Bronchial smooth muscle cell (primary cell): ENCODE data around the gene COPS9. TPM values are rescaled to one million over a fixed set of nuclear protein-coding genes. Genes with fewer than 3 reads are reported as not detected.

Experiments
- total RNA-seq: library from RNA; depleted of rRNA; stranded (reverse); fragments of >200 nt; gene quantifications from 2 replicates; pipeline ENCODE4 v1.2.1, GENCODE V29; 2014

Gene COPS9
- 150 and 151 TPM in 2 replicates for total RNA-seq

DNA sequence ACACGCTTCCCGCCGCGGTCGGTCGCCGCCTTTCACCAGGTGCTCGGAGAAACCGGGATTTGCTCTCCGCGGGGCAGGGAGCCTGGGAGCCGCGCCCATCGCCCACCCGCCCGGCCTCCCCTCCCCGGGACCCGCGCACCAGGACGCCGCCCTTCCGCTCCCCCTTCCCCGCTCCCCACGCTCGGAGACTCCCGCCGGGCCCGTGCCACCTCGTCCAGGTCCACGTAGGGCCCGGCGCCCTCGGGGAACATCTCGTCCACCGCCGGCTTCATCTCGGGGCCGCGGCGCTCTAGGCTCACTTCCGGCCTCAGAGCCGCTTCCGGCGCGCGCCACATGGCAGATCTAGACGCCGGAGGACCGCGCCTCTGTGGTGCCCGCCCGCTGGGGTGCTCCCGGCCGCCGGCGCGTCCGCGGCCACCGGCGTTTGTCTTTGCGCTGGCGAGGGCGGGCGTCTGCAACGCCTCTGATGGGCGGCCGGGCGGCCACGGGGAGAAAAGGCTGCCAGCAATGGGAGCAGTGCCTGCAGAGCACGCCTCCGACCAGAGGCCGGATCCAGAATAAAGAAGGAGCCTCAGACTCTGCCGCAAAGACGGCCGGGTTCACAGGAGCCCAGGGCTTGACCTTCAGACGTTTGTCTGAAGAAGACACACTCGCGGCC is at the start of gene COPS9:
Gene COPS9 (minus strand): TSS at position 293 of the 658 bp plus-strand sequence. CDS start 21 bp downstream, at position 272.

DNA sequence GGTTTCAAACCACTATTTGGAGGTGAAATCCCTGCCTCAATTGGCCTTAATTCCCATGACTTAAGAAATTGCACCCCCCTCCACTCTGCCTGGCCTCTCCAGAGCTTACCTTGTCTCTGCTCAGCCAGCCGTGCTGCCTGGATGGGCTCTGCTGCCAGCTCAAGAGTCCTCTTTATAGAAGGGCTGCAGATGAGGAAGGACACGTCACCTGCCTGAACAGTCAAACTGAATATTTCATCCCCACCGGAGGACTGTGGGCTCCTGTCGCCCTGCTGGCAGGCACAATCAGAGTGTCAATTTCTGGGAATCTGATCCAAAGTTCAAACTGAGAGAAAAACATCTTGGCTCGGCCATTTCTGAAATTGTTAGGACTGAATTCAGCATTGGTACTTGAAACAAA is 4.4 kb upstream of the COPS9 start, which contains the start of gene OTOS:
Gene OTOS (minus strand): TSS at position 148 of the 400 bp plus-strand sequence. CDS start 332 bp downstream, outside the sequence.

Other genes starting within 250 kb of the COPS9 start
- gene NDUFA10, start 111.0 kb downstream of the COPS9 start, total RNA-seq: 132 and 153 TPM in 2 replicates
- not detected in 2 replicates for gene OR6B2, start 105.9 kb downstream of the COPS9 start, total RNA-seq
- gene OR6B3, start 82.8 kb downstream of the COPS9 start, total RNA-seq: not detected in 2 replicates
- not detected in 2 replicates for gene OTOS, start 4.4 kb upstream of the COPS9 start, total RNA-seq